ENCODE results near the gene FAM83D. TPM values are rescaled to one million over a fixed set of nuclear protein-coding genes. Genes with fewer than 3 reads are reported as not detected.

The FAM83D gene
- total and polyA plus RNA-seq, 2 of the 8 experiments (the other 6 are each of a cell fraction or from before 2014, with no cell fraction given), result 60.9 to 62.6 TPM

- no peak for FAIRE-seq
- H3K4me1 ChIP-seq (replicated peaks in 1 of 4; ENCODE audit: control insufficient read depth in 3 of 4, insufficient read depth in 4 of 4, low read length in 3 of 4), result peaks cover 3 to 10% (median 4%) of the 10 kb centered on the region in 4 experiments; a peak in 4 of 7 replicates
- no peak overlapping the region for H3K27ac ChIP-seq (ENCODE audit: low read depth, low read length)
- H2AFZ ChIP-seq (ENCODE audit: low read length), result no peak overlapping the region
- H2BK5ac ChIP-seq (ENCODE audit: low read depth, low read length), result no peak overlapping the region
- H3K79me2 ChIP-seq (ENCODE audit: control insufficient read depth in 1 of 2, insufficient read depth in 2 of 2, low read length in 2 of 2), result no peaks in the 10 kb centered on the region
- H3K9ac ChIP-seq (replicated peaks in 1 of 4; ENCODE audit: extremely low read depth in 1 of 4, low read depth in 3 of 4, low read length in 3 of 4), result no peak overlapping the region
- H3K27me3 ChIP-seq (replicated peaks in 1 of 4; ENCODE audit: control insufficient read depth in 3 of 4, extremely low read depth in 1 of 4, insufficient read depth in 3 of 4, low read length in 3 of 4), result no peaks in the 10 kb centered on the region; a peak in 1 of 7 replicates
- H3K18ac ChIP-seq (ENCODE audit: extremely low read depth, low read length), result no peak overlapping the region
- no peaks in the 10 kb centered on the region for H3K36me3 ChIP-seq (ENCODE audit: control insufficient read depth in 2 of 4, insufficient read depth in 4 of 4, low read length in 3 of 4)
- no peak overlapping the region for H2BK120ac ChIP-seq (replicated peaks; ENCODE audit: low read depth, low read length)
- H4K5ac ChIP-seq (ENCODE audit: insufficient read length, low read depth, low read length), result no peak overlapping the region
- H3K4me2 ChIP-seq (ENCODE audit: insufficient read depth in 1 of 2, low read depth in 2 of 2, low read length in 2 of 2), result no peak overlapping the region
- no peak overlapping the region for H3K14ac ChIP-seq (ENCODE audit: insufficient read length)
- H2BK15ac ChIP-seq (ENCODE audit: low read length), result no peak overlapping the region
- POLR2A ChIA-PET (ENCODE audit: partially characterized antibody), result interaction anchor here (0.8 to 1.9 kb wide), 6 partner anchors 9 to 140 kb away, joined by 3 to 5 read pairs (median 3); no protein-coding TSS in a partner anchor
- H4K8ac ChIP-seq (ENCODE audit: extremely low read depth, insufficient read depth, low read length), result no peak overlapping the region
- H3K56ac ChIP-seq (replicated peaks; ENCODE audit: insufficient read length, low read depth, low read length), result no peak overlapping the region
- H3K23me2 ChIP-seq (ENCODE audit: low read depth, low read length), result no peaks in the 10 kb centered on the region; the same call in 1 of the 2 replicates
- H3K4ac ChIP-seq (replicated peaks; ENCODE audit: insufficient read length, low read depth, low read length), result no peak overlapping the region
- no peak overlapping the region for H4K91ac ChIP-seq (replicated peaks; ENCODE audit: insufficient read length, low read length)
- peaks cover 0 to 2% of the 10 kb centered on the region in 2 experiments for H4K20me1 ChIP-seq (replicated peaks in 1 of 2; ENCODE audit: control insufficient read depth in 1 of 2, insufficient read depth in 2 of 2, low read length in 2 of 2)
- DNase-seq (ENCODE audit: low read depth in 1 of 2, low spot score in 2 of 2), result no peak
- H3K9me3 ChIP-seq (ENCODE audit: insufficient read depth in 2 of 2, low read depth in 1 of 2, low read length in 1 of 2), result no peaks in the 10 kb centered on the region
- no peak overlapping the region for H2BK20ac ChIP-seq (ENCODE audit: low read length)
- H3K79me1 ChIP-seq (ENCODE audit: low read depth, low read length), result no peaks in the 10 kb centered on the region; the same call in 1 of the 2 replicates
- TF ChIP-seq POLR2AphosphoS5 (IDR thresholded peaks at IDR 0.05; ENCODE audit: low read depth, low read length) (no peak), CTBP2 (IDR thresholded peaks at IDR 0.05; ENCODE audit: borderline replicate concordance, insufficient read depth, insufficient read length, low read length) (no peak), KDM5A (IDR thresholded peaks at IDR 0.05; ENCODE audit: low read length) (no peak), SP1 (IDR thresholded peaks at IDR 0.05; ENCODE audit: low read depth, low read length) (no peak), EGR1 (IDR thresholded peaks at IDR 0.05; ENCODE audit: borderline replicate concordance, low read depth, low read length) (no peak), SRF (IDR thresholded peaks at IDR 0.05; ENCODE audit: low read depth, low read length) (no peak), E2F6 (IDR thresholded peaks at IDR 0.05) (peak; percentile 42), HDAC2 (IDR thresholded peaks at IDR 0.05; ENCODE audit: borderline replicate concordance in 1 of 2, low read depth in 2 of 2, low read length in 2 of 2) (no peak)
- H2BK12ac ChIP-seq (ENCODE audit: low read depth, low read length), result 0 out of 2 replicates have a peak overlapping the region, but pooled peaks have one; percentile 50
- WGBS, 2 experiments (ENCODE audit: extremely low coverage in 1 of 2, insufficient coverage in 1 of 2, insufficient read length in 1 of 2, insufficient replicate concordance in 2 of 2, low coverage in 1 of 2, low lambda C conversion rate in 2 of 2, missing lambda C conversion rate in 1 of 2), result 90% methylated on average over 11 of the region's 11 CpGs; no CpG with 5 or more reads in 1 of the 2 experiments
- H3K4me3 ChIP-seq (ENCODE audit: extremely low read depth in 1 of 4, insufficient read depth in 2 of 4, low read depth in 3 of 4, low read length in 4 of 4), result no peak overlapping the region
- CTCF ChIA-PET (ENCODE audit: partially characterized antibody), result interaction anchor here (0.7 to 5.7 kb wide), 34 partner anchors 7 to 249 kb away, joined by 3 to 79 read pairs (median 4); partner anchors contain the start of genes ACTR5, FAM83D and PPP1R16B
- no peak overlapping the region for H3K23ac ChIP-seq (ENCODE audit: insufficient read length)
- H2AK5ac ChIP-seq (ENCODE audit: low read depth, low read length), result no peak overlapping the region
These were observed 33.9 kb upstream of the FAM83D start for GRCh38 chr20:38892091-38892981.
